Thyroid gland (tissue), 4 donors: Measurements from ENCODE around the gene CCDC88A. TPM values are rescaled to one million over a fixed set of nuclear protein-coding genes. Genes with fewer than 3 reads are reported as not detected.
"Not testable (repeated sequence)": the region's sequence is repeated elsewhere in the genome, so short reads cannot be mapped to it uniquely, and the experiment has no call there.

Source experiments
- DNase-seq, 2 donors: peaks; one replicate each; pipeline ENCODE4 v3.0.0-alpha.2; 2019
- H3K27ac ChIP-seq, 3 donors: fragments of 200-600 bp; sonication (generic); 1 replicate in 2 of 3; 2 replicates in 1 of 3; pipeline ENCODE4 v1.5.1; 2016 to 2019; ENCODE audit warnings: mild to moderate bottlenecking in 1 of 3, moderate library complexity in 1 of 3
- H3K27me3 ChIP-seq: fragments of 200-600 bp; sonication (generic); one replicate; pipeline ENCODE4 v1.5.1; 2019
- H3K36me3 ChIP-seq, 2 donors: fragments of 200-600 bp; sonication (generic); one replicate each; pipeline ENCODE4 v1.5.1; 2016 to 2019
- H3K4me1 ChIP-seq, 2 donors: fragments of 200-600 bp; sonication (generic); one replicate each; pipeline ENCODE4 v1.5.1; 2017 to 2019
- H3K4me3 ChIP-seq, 3 donors: fragments of 200-600 bp; sonication (generic); replicated peaks in 1 of 3; 1 replicate in 2 of 3; 2 replicates in 1 of 3; pipeline ENCODE4 v1.5.1; 2016; ENCODE audit warnings: mild to moderate bottlenecking in 1 of 3
- H3K9me3 ChIP-seq: fragments of 200-600 bp; sonication (generic); one replicate; pipeline ENCODE4 v1.5.1; 2017
- CTCF ChIP-seq, 6 experiments: fragments of 200-600 bp in 3 of 6; fragments of 450-650 bp in 3 of 6; sonication (generic) in 3 of 6; IDR thresholded peaks; one replicate each; pipeline ENCODE4 v1.5.1; 2016 to 2019; ENCODE audit warnings: antibody characterized with exemption in 6 of 6, mild to moderate bottlenecking in 2 of 6, inconsistent platforms in 1 of 6, moderate library complexity in 1 of 6
- POLR2A ChIP-seq, 2 donors: fragments of 450-650 bp; IDR thresholded peaks; one replicate each; pipeline ENCODE4 v1.6.1; 2017; ENCODE audit warnings: antibody characterized with exemption in 2 of 2, mild to moderate bottlenecking in 2 of 2, moderate library complexity in 1 of 2
- WGBS, 2 donors: methylation state at CpG; one replicate each; pipeline ENCODE4 v1.1.5; 2017; 5-methylcytosine and 5-hydroxymethylcytosine counted together
- intact Hi-C: fragments of 100-400 bp; cut with DNase I; formaldehyde crosslinking; loops from one replicate; pipeline ENCODE4 v1.15.1; 2023
- total RNA-seq, 4 donors: library from RNA; depleted of rRNA; stranded (reverse); fragments of >200 nt; gene quantifications; one replicate each; pipeline ENCODE4 v1.2.3, GENCODE V29; 2016

Gene CCDC88A
- total RNA-seq, 4 donors from 2014 or later: 35.9 to 51.5 (median 42.5) TPM

- no peak overlapping the region for H3K27ac ChIP-seq
- intact Hi-C loops: no loop called here
- TF ChIP-seq POLR2A (IDR thresholded peaks at IDR 0.05) (no peak), CTCF (IDR thresholded peaks at IDR 0.05) (no peak)
- H3K36me3 ChIP-seq: no peaks in the 10 kb centered on the region
- WGBS, 2 donors: 89 to 96% methylated on average over 3 of the region's 3 CpGs
- H3K27me3 ChIP-seq: no peaks in the 10 kb centered on the region
- H3K4me1 ChIP-seq: no peaks in the 10 kb centered on the region
- no peak overlapping the region for H3K4me3 ChIP-seq
- no peaks in the 10 kb centered on the region for H3K9me3 ChIP-seq
- DNase-seq: no peak
Observed at GRCh38 chr2:55302241-55302640, 117.4 kb downstream of the CCDC88A start.

GRCh38 chr2:55301277-55301676 lies 118.4 kb downstream of the CCDC88A start:
- no peak for TF ChIP-seq POLR2A (IDR thresholded peaks at IDR 0.05)
- TF ChIP-seq CTCF (IDR thresholded peaks at IDR 0.05): no peak
- 98% methylated on average over 1 of the region's 1 CpG for WGBS, 2 donors
- no peaks in the 10 kb centered on the region for H3K9me3 ChIP-seq
- H3K27me3 ChIP-seq: no peaks in the 10 kb centered on the region
- H3K4me3 ChIP-seq: no peak overlapping the region
- no peak overlapping the region for H3K27ac ChIP-seq
- no peaks in the 10 kb centered on the region for H3K4me1 ChIP-seq
- DNase-seq: no peak
- intact Hi-C loops: no loop called here
- no peaks in the 10 kb centered on the region for H3K36me3 ChIP-seq

GRCh38 chr2:55296393-55296792 lies 123.3 kb downstream of the CCDC88A start:
- intact Hi-C loops: no loop called here

GRCh38 chr2:55283083-55283482 lies 136.6 kb downstream of the CCDC88A start:
- Histone ChIP-seq H3K4me3 (no peak overlapping the region), H3K36me3 (no peaks in the 10 kb centered on the region), H3K9me3 (no peaks in the 10 kb centered on the region), H3K4me1 (peaks cover 2 to 13% of the 10 kb centered on the region in 2 donors), H3K27ac (no peak overlapping the region), H3K27me3 (no peaks in the 10 kb centered on the region)
- TF ChIP-seq POLR2A (IDR thresholded peaks at IDR 0.05): no peak
- no peak for TF ChIP-seq CTCF (IDR thresholded peaks at IDR 0.05)
- DNase-seq: no peak
- intact Hi-C loops: no loop called here
- 92 to 97% methylated on average over 12 of the region's 12 CpGs for WGBS, 2 donors

More at GRCh38 chr2:55296393-55296792, 123.3 kb downstream of the CCDC88A start:
- H3K4me3 ChIP-seq: no peak overlapping the region
- no peak for DNase-seq
- TF ChIP-seq POLR2A (IDR thresholded peaks at IDR 0.05) (no peak), CTCF (IDR thresholded peaks at IDR 0.05) (no peak)
- no peaks in the 10 kb centered on the region for H3K27me3 ChIP-seq
- H3K36me3 ChIP-seq: peaks cover 0 to 5% of the 10 kb centered on the region in 2 donors
- H3K4me1 ChIP-seq: no peaks in the 10 kb centered on the region
- H3K9me3 ChIP-seq: no peaks in the 10 kb centered on the region
- no peak overlapping the region for H3K27ac ChIP-seq

- WGBS, 2 donors: 4 to 18% methylated on average over 6 to 38 of the region's 60 CpGs
- peak; percentile 85 to 88 for DNase-seq
- H3K4me3 ChIP-seq: peak overlapping the region; percentile 50 to 90 (median 52)
- H3K36me3 ChIP-seq: no peaks in the 10 kb centered on the region
- no peaks in the 10 kb centered on the region for H3K9me3 ChIP-seq
- no peaks in the 10 kb centered on the region for H3K27me3 ChIP-seq
- H3K27ac ChIP-seq: peak overlapping the region; percentile 42 to 88 (median 86)
- peaks cover 2 to 13% of the 10 kb centered on the region in 2 donors for H3K4me1 ChIP-seq
- peak in 1 of 6 experiments; percentile 9 for TF ChIP-seq CTCF (IDR thresholded peaks at IDR 0.05)
- peak; percentile 6 to 86 for TF ChIP-seq POLR2A (IDR thresholded peaks at IDR 0.05)
- intact Hi-C loops: no loop called here
Observed at GRCh38 chr2:55282110-55282917, 137.3 kb downstream of the CCDC88A start.

- H3K4me3 ChIP-seq, intact Hi-C loops, H3K9me3 ChIP-seq, H3K27me3 ChIP-seq, DNase-seq, H3K27ac ChIP-seq, H3K36me3 ChIP-seq: not testable (repeated sequence)
- H3K4me1 ChIP-seq: peaks cover 2 to 13% of the 10 kb centered on the region in 2 donors
- WGBS, 2 donors: 93 to 97% methylated on average over 5 of the region's 5 CpGs
Observed at GRCh38 chr2:55280851-55281546, 138.7 kb downstream of the CCDC88A start.

GRCh38 chr2:55279859-55280424 lies 139.7 kb downstream of the CCDC88A start:
- H3K27me3 ChIP-seq, H3K36me3 ChIP-seq, H3K27ac ChIP-seq, H3K4me3 ChIP-seq, DNase-seq, H3K9me3 ChIP-seq: not testable (repeated sequence)
- H3K4me1 ChIP-seq: peaks cover 2 to 13% of the 10 kb centered on the region in 2 donors
- intact Hi-C loops: loop anchor here (10.0 kb wide), 1 partner anchor 145 kb away; no protein-coding TSS in a partner anchor
- WGBS, 2 donors: 57 to 61% methylated on average over 7 of the region's 7 CpGs
